SJSA1 (cell line): ENCODE results near the gene GAL3ST1. TPM values are rescaled to one million over a fixed set of nuclear protein-coding genes. Genes with fewer than 3 reads are reported as not detected.
"Not testable (repeated sequence)": the region's sequence is repeated elsewhere in the genome, so short reads cannot be mapped to it uniquely, and the experiment has no call there.

Experiments used
- DNase-seq, 2 experiments: peaks; one replicate each; pipeline ENCODE4 v3.0.0-alpha.2; 2015 to 2020; ENCODE audit warnings: low spot score in 2 of 2, low read depth in 1 of 2
- H3K27ac ChIP-seq: fragments of 250-450 bp; sonication (Bioruptor Pico); 2 replicates; pipeline ENCODE4 v1.5.1; 2020; ENCODE audit warnings: mild to moderate bottlenecking, moderate library complexity
- H3K27me3 ChIP-seq: fragments of 250-450 bp; sonication (Bioruptor Pico); replicated peaks from 2 replicates; pipeline ENCODE4 v1.5.1; 2020; ENCODE audit warnings: mild to moderate bottlenecking, moderate library complexity
- H3K36me3 ChIP-seq: fragments of 250-450 bp; sonication (Bioruptor Pico); 2 replicates; pipeline ENCODE4 v1.5.1; 2020; ENCODE audit warnings: mild to moderate bottlenecking
- H3K4me1 ChIP-seq: fragments of 250-450 bp; sonication (Bioruptor Pico); replicated peaks from 2 replicates; pipeline ENCODE4 v1.6.1; 2021; ENCODE audit warnings: mild to moderate bottlenecking
- H3K4me3 ChIP-seq: fragments of 250-450 bp; sonication (Bioruptor Pico); 2 replicates; pipeline ENCODE4 v1.5.1; 2020; ENCODE audit warnings: mild to moderate bottlenecking
- H3K9me3 ChIP-seq: fragments of 250-450 bp; sonication (Bioruptor Pico); replicated peaks from 2 replicates; pipeline ENCODE4 v1.5.1; 2020; ENCODE audit warnings: mild to moderate bottlenecking
- total RNA-seq: library from RNA; depleted of rRNA; stranded (reverse); fragments of >200 nt; shearing (Covaris generic); gene quantifications from 2 replicates; pipeline ENCODE4 v1.2.3, GENCODE V29; 2014

GAL3ST1 gene
- total RNA-seq, 1 experiment from 2014 or later = not detected

GRCh38 chr22:30567277-30567676 is 7.2 kb downstream of the GAL3ST1 start:
- H3K4me3 ChIP-seq, H3K27ac ChIP-seq, DNase-seq: not testable (repeated sequence)

DNA sequence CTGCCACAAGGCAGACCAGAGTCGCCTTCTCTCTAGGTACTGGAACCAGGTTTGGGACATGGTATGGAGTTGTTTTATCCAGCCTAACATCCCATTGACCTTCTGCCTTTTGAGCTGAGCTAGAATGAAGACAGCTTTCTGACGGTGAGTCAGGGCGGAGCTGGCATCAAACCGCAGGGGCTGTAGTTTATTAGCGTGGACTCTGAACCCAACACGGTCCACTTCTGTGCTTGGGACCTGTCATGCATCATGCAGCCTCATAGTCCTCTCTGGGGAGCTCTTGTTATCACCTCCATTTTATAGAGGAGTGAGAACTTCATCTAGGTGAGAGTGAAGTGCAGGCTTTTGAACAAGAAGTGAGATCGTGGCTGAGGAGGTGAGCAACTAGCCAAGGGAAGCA is 8.3 kb downstream of the GAL3ST1 start:
- H3K4me3 ChIP-seq = no peak overlapping the region
- no peaks in the 10 kb centered on the region for H3K4me1 ChIP-seq
- H3K9me3 ChIP-seq = no peaks in the 10 kb centered on the region
- peaks cover 22% of the 10 kb centered on the region for H3K27me3 ChIP-seq
- H3K27ac ChIP-seq = no peak overlapping the region
- DNase-seq = no peak
- H3K36me3 ChIP-seq = no peaks in the 10 kb centered on the region

More at GRCh38 chr22:30567277-30567676, 7.2 kb downstream of the GAL3ST1 start:
- not testable (repeated sequence) for H3K4me1 ChIP-seq, H3K36me3 ChIP-seq, H3K9me3 ChIP-seq
- H3K27me3 ChIP-seq = peaks cover 30% of the 10 kb centered on the region

DNA sequence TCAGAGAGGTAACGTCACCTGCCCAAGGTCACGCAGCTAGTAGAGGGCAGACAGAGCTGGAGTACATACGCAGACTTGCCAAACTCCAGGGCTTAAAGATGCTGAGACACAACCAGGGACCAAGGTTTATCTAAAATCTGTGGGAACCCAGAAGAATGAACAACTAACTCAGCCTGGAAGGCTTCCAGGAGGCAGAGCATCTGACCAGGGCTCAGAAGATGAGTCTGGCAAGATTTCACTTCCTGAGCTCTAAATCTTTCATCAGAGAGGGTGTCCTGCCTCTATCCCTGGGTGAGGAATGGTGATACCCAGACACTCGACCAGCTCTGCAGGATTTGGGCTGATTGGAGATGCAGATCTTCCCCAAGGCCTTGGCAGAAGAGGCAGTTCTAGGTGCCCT is 9.1 kb downstream of the GAL3ST1 start:
- DNase-seq = no peak
- no peaks in the 10 kb centered on the region for H3K4me1 ChIP-seq
- H3K9me3 ChIP-seq = no peaks in the 10 kb centered on the region
- no peak overlapping the region for H3K27ac ChIP-seq
- peaks cover 16% of the 10 kb centered on the region for H3K27me3 ChIP-seq
- H3K36me3 ChIP-seq = no peaks in the 10 kb centered on the region
- no peak overlapping the region for H3K4me3 ChIP-seq

DNA sequence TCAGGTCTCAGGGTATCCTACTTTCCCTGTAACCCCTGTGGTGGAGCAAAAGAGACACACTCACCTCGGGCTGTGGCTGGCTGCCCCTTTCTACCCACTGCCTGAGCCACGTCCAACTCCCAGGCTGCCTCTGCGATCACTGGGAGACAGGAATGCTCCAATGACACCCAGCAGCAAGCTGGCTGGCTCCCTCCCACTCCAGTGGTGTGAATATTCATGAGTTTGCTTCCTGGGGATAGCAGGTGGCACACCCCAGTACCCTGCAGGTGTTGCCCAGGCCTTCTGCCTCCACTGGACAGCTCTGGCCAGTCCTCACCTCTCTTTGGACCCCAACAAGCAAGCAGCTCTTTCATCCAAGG is 9.7 kb downstream of the GAL3ST1 start:
- H3K4me1 ChIP-seq = no peaks in the 10 kb centered on the region
- no peak overlapping the region for H3K4me3 ChIP-seq
- no peak for DNase-seq
- peaks cover 10% of the 10 kb centered on the region for H3K27me3 ChIP-seq
- H3K36me3 ChIP-seq = no peaks in the 10 kb centered on the region
- no peaks in the 10 kb centered on the region for H3K9me3 ChIP-seq
- H3K27ac ChIP-seq = no peak overlapping the region

DNA sequence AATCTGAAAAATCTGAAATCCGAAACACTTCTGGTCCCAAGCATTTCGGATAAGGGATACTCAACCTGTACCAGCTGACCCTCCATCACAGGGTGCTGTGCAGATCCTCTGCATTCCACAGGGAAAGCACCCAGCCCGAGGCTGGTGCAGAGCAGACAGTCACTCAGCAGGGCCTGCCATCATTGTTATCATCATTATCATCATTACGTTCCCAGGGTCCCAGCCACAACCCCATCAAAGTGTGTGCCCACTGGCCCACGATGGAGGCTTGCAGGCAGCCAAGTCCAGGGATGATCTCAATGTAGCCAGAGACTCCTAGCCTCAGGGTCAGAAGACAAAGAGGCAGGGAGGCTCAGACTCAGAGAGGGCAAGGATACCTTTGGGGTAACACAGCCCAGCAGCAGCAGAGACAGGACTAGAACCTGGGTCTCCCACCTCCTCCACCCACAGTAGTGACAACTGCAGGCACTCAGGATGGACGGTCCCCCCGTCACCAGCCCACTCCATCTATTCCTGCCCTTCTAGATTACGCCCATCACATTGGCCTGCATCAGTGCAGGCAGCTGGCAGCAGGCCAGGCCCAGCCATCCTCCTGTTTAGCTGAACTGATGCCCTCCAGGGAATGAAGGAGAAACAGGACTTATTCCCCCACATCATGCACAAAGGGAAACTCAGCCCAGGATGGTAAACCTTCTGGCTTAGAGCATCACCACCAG is 10.3 kb downstream of the GAL3ST1 start:
- DNase-seq = no peak
- Histone ChIP-seq H3K36me3 (no peaks in the 10 kb centered on the region), H3K4me3 (no peak overlapping the region), H3K9me3 (no peaks in the 10 kb centered on the region), H3K4me1 (no peaks in the 10 kb centered on the region), H3K27ac (no peak overlapping the region), H3K27me3 (peaks cover 9% of the 10 kb centered on the region)

DNA sequence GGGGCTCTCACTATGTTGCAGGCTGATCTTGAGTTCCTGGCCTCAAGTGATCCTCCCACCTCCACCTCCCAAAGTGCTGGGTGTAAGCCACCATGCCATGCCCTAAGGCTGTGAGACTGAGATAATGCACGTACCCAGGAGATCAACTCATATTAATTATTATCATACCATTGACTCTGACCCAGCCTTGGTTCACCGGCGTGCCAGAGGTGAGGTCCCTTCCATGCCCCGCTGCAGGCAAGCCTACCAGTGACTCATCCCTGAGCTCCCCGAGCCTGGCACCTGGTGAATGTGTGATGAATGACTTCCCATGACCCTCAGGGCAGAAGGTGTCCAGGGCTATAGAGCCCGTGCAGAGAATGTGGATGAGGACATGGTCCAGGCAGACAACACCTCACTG is 12.1 kb downstream of the GAL3ST1 start:
- Histone ChIP-seq H3K36me3 (no peaks in the 10 kb centered on the region), H3K4me3 (no peak overlapping the region), H3K27ac (no peak overlapping the region), H3K9me3 (no peaks in the 10 kb centered on the region), H3K27me3 (peaks cover 6% of the 10 kb centered on the region), H3K4me1 (no peaks in the 10 kb centered on the region)
- DNase-seq = no peak

DNA sequence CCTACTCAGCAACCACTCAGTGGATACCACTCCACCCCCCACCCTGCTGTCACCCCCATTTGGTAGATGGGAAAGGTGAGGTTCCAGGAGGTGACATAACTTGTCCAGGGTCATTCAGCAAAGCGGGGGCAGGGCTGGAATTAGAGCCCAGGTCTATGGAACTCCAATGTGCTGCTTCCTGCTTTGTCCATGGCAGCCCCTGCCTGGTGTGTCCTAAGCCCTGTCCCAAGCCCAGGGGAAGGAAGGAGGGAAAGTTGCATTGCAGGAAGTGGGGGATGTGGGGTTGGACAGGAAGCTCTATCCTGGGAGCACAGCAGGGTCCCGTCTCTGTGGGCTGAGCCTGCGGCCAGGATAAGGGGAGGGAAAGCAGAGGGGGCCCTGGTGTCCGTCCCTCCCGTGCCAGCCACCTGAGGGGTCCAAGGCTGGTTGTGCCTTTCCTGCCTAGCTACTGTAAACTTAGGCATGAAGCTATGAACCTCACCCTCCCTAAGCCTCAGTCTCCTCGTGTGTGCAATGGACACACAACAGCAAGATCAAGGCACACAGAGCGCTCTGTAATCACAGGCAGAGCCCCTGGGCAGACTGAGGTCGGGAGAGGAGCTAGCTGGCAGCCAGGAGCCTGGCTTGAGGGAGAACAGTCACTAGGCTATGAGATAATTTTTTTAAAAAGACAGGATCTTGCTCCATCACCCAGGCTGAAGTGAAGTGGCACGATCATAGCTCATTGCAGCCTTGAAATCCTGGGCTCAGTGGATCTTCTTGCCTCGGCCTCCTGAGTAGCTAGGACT is 12.9 kb downstream of the GAL3ST1 start:
- Histone ChIP-seq H3K27me3 (no peaks in the 10 kb centered on the region; the same call in 1 of the 2 replicates), H3K36me3 (no peaks in the 10 kb centered on the region), H3K4me1 (no peaks in the 10 kb centered on the region), H3K27ac (no peak overlapping the region), H3K4me3 (no peak overlapping the region), H3K9me3 (no peaks in the 10 kb centered on the region)
- DNase-seq = no peak

- not testable (repeated sequence) for H3K27me3 ChIP-seq, H3K4me3 ChIP-seq, H3K4me1 ChIP-seq, H3K9me3 ChIP-seq, DNase-seq, H3K36me3 ChIP-seq, H3K27ac ChIP-seq
These were observed 13.7 kb downstream of the GAL3ST1 start for GRCh38 chr22:30560643-30561202.

- no peaks in the 10 kb centered on the region for H3K9me3 ChIP-seq
- no peaks in the 10 kb centered on the region for H3K36me3 ChIP-seq
- H3K27ac ChIP-seq = no peak overlapping the region
- H3K4me1 ChIP-seq = no peaks in the 10 kb centered on the region
- H3K27me3 ChIP-seq = no peaks in the 10 kb centered on the region
- DNase-seq = no peak
- H3K4me3 ChIP-seq = no peak overlapping the region
These were observed 14.6 kb downstream of the GAL3ST1 start for GRCh38 chr22:30559889-30560288.

DNA sequence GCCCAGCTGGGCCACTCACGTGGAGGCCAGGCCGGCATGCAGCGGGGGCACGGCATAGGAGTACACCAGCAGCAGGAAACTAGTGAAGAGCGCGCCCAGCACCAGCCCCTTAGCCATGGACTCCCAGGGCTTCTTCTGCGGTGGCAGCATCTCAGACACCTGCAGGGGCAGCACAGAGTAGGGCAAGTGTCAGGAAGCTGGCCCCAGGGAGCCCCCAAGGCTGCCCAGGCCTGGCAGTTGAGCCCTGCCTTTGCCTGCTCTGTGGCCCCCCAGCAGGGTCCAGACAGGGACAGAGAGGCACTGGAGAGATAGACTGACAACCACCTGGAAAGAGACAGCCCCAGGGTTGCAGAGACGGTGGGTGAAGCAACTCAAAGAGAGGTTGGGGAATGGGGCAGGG is 17.2 kb downstream of the GAL3ST1 start:
- Histone ChIP-seq H3K27me3 (no peaks in the 10 kb centered on the region), H3K4me1 (no peaks in the 10 kb centered on the region), H3K27ac (no peak overlapping the region), H3K36me3 (no peaks in the 10 kb centered on the region), H3K4me3 (no peak overlapping the region), H3K9me3 (no peaks in the 10 kb centered on the region)
- no peak for DNase-seq

GRCh38 chr22:30556388-30556787 is 18.1 kb downstream of the GAL3ST1 start:
- no peaks in the 10 kb centered on the region for H3K36me3 ChIP-seq
- no peak overlapping the region for H3K4me3 ChIP-seq
- H3K9me3 ChIP-seq = no peaks in the 10 kb centered on the region
- H3K4me1 ChIP-seq = no peaks in the 10 kb centered on the region
- no peak overlapping the region for H3K27ac ChIP-seq
- H3K27me3 ChIP-seq = no peaks in the 10 kb centered on the region
- no peak for DNase-seq

GRCh38 chr22:30555282-30556210 is 18.9 kb downstream of the GAL3ST1 start:
- Histone ChIP-seq H3K36me3 (no peaks in the 10 kb centered on the region), H3K4me3 (no peak overlapping the region), H3K4me1 (no peaks in the 10 kb centered on the region), H3K9me3 (no peaks in the 10 kb centered on the region), H3K27me3 (no peaks in the 10 kb centered on the region), H3K27ac (no peak overlapping the region)
- DNase-seq = no peak

DNA sequence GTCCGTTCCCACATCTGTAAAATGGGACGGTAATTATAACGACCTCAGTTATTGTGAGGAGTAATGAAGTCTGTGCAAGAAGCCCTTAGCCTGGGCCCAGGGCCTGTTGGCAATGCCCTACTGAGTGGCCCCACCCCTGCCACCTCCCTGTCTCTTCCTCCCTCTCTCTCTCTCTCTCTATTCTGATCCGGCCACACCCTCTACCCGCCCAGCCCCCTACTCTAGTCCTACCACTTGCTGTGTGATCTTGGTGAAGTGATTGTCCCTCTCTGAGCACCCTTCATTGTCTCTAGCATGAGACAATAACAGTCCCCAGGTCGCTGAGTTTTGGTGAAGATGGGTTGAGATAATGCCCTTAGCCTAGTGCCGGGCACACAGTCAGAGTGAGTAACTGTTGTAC is 20.5 kb downstream of the GAL3ST1 start:
- H3K4me3 ChIP-seq = no peak overlapping the region
- 0 out of 2 replicates have a peak, but pooled peaks cover 6% of the 10 kb centered on the region for H3K27me3 ChIP-seq
- no peak overlapping the region for H3K27ac ChIP-seq
- no peak for DNase-seq
- no peaks in the 10 kb centered on the region for H3K4me1 ChIP-seq
- no peaks in the 10 kb centered on the region for H3K9me3 ChIP-seq
- no peaks in the 10 kb centered on the region for H3K36me3 ChIP-seq
